ENCODE results near the gene SETD4. TPM values are rescaled to one million over a fixed set of nuclear protein-coding genes. Genes with fewer than 3 reads are reported as not detected.

SETD4 gene
- total and polyA plus RNA-seq, 2 of the 13 experiments (the other 11 are each of a cell fraction or from before 2014, with no cell fraction given): 7.1 to 14.4 TPM

DNA sequence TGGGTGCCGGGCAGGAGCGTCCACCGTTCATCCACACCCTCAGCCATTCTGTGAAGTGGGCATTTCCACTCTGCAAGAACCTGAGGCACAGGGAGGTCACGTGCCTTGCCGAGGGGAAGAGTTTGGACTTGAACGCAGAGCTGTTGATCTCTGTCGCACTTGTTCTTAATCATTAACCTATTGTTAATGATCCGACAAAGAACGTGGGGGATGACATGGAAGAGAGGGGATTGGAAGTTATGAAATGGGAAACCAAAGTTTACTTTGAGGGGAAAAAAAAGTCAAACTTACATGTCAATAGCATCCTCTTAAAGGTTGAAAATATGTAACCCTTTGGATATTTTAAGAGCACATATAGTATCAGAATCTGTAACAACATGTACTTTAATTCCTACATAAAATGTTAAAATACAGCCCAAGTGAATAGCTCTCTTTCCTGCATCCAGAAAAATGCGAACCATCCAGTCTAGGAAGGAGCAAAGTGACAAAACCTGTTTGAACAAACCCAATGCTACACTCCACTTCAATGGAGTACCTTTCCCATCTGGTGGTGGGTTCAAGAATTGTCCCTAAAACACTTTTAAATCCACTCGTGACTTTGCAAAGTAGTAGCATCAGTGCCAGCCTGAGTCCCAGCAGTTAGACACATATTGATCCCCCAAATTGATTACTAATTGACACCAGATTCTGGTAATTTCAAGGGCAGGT lies 75.5 kb downstream of the SETD4 start (continued):
- TF ChIP-seq TRAFD1 (CRISPR knock-in tag; IDR thresholded peaks at IDR 0.05; ENCODE audit: borderline replicate concordance): no peak
- TF ChIP-seq, protein P1, sequence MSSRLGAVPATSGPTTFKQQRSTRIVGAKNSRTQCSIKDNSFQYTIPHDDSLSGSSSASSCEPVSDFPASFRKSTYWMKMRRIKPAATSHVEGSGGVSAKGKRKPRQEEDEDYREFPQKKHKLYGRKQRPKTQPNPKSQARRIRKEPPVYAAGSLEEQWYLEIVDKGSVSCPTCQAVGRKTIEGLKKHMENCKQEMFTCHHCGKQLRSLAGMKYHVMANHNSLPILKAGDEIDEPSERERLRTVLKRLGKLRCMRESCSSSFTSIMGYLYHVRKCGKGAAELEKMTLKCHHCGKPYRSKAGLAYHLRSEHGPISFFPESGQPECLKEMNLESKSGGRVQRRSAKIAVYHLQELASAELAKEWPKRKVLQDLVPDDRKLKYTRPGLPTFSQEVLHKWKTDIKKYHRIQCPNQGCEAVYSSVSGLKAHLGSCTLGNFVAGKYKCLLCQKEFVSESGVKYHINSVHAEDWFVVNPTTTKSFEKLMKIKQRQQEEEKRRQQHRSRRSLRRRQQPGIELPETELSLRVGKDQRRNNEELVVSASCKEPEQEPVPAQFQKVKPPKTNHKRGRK (CRISPR knock-in tag; IDR thresholded peaks at IDR 0.05): no peak
- no peak for TF ChIP-seq RBFOX2 (IDR thresholded peaks at IDR 0.05; ENCODE audit: low read depth, low read length)
- TF ChIP-seq ZNF776 (CRISPR knock-in tag; IDR thresholded peaks at IDR 0.05): no peak
- no peak for TF ChIP-seq NONO (IDR thresholded peaks at IDR 0.05)
- TF ChIP-seq NONO (CRISPR knock-in tag; conservative IDR thresholded peaks at IDR 0.05): no peak
- peak; percentile 63; the same call in 1 of the 2 replicates for TF ChIP-seq MEF2D (CRISPR knock-in tag; IDR thresholded peaks at IDR 0.05)
- TF ChIP-seq ARNTL (CRISPR knock-in tag; IDR thresholded peaks at IDR 0.05): peak; percentile 85
- TF ChIP-seq, protein P2, sequence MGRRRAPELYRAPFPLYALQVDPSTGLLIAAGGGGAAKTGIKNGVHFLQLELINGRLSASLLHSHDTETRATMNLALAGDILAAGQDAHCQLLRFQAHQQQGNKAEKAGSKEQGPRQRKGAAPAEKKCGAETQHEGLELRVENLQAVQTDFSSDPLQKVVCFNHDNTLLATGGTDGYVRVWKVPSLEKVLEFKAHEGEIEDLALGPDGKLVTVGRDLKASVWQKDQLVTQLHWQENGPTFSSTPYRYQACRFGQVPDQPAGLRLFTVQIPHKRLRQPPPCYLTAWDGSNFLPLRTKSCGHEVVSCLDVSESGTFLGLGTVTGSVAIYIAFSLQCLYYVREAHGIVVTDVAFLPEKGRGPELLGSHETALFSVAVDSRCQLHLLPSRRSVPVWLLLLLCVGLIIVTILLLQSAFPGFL (CRISPR knock-in tag; IDR thresholded peaks at IDR 0.05): no peak
- no peak for TF ChIP-seq MAFF (IDR thresholded peaks at IDR 0.05; ENCODE audit: low read depth, low read length)
- peak; percentile 35; the same call in 1 of the 2 replicates for TF ChIP-seq HDAC2 (CRISPR knock-in tag; IDR thresholded peaks at IDR 0.05)
- no peak for TF ChIP-seq MTF1 (CRISPR knock-in tag; IDR thresholded peaks at IDR 0.05)
- no peak for TF ChIP-seq PTBP1 (IDR thresholded peaks at IDR 0.05; ENCODE audit: low read depth, low read length, poor library complexity, severe bottlenecking)
- 0 out of 2 replicates have a peak, but pooled peaks have one; percentile 20 for TF ChIP-seq NR2F6 (IDR thresholded peaks at IDR 0.05)
- TF ChIP-seq NR2F6 (CRISPR knock-in tag; IDR thresholded peaks at IDR 0.05): peak; percentile 20; the same call in 1 of the 2 replicates
- TF ChIP-seq, protein P3, sequence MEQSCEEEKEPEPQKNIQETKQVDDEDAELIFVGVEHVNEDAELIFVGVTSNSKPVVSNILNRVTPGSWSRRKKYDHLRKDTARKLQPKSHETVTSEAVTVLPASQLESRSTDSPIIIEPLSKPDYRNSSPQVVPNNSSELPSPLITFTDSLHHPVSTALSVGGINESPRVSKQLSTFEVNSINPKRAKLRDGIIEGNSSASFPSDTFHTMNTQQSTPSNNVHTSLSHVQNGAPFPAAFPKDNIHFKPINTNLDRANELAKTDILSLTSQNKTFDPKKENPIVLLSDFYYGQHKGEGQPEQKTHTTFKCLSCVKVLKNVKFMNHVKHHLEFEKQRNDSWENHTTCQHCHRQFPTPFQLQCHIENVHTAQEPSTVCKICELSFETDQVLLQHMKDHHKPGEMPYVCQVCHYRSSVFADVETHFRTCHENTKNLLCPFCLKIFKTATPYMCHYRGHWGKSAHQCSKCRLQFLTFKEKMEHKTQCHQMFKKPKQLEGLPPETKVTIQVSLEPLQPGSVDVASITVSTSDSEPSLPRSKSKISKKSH (CRISPR knock-in tag; IDR thresholded peaks at IDR 0.05; ENCODE audit: borderline replicate concordance): no peak
- 0 out of 2 replicates have a peak, but pooled peaks have one; percentile 24 for TF ChIP-seq ZNF709 (CRISPR knock-in tag; IDR thresholded peaks at IDR 0.05)
- TF ChIP-seq BCL6 (CRISPR knock-in tag; IDR thresholded peaks at IDR 0.05): peak; percentile 77
- TF ChIP-seq PBX3 (CRISPR knock-in tag; IDR thresholded peaks at IDR 0.05; ENCODE audit: borderline replicate concordance): no peak
- TF ChIP-seq, protein P4, sequence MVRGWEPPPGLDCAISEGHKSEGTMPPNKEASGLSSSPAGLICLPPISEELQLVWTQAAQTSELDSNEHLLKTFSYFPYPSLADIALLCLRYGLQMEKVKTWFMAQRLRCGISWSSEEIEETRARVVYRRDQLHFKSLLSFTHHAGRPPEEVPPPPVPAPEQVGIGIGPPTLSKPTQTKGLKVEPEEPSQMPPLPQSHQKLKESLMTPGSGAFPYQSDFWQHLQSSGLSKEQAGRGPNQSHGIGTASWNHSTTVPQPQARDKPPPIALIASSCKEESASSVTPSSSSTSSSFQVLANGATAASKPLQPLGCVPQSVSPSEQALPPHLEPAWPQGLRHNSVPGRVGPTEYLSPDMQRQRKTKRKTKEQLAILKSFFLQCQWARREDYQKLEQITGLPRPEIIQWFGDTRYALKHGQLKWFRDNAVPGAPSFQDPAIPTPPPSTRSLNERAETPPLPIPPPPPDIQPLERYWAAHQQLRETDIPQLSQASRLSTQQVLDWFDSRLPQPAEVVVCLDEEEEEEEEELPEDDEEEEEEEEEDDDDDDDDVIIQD (CRISPR knock-in tag; IDR thresholded peaks at IDR 0.05; ENCODE audit: low read depth): no peak
- no peak for TF ChIP-seq ZNF260 (CRISPR knock-in tag; IDR thresholded peaks at IDR 0.05; ENCODE audit: borderline replicate concordance, low read depth)
- no peak for TF ChIP-seq ZIK1 (CRISPR knock-in tag; IDR thresholded peaks at IDR 0.05; ENCODE audit: borderline replicate concordance, low read depth)

All from HepG2 (cell line).